ENCODE results near the gene CDK6. TPM values are rescaled to one million over a fixed set of nuclear protein-coding genes. Genes with fewer than 3 reads are reported as not detected.
A peak's percentile ranks its signal among the peaks of the same experiment; 100 is the strongest.

The CDK6 gene
- total and polyA plus RNA-seq, 2 experiments from 2014 or later, result 7.4 to 23.7 TPM

DNA sequence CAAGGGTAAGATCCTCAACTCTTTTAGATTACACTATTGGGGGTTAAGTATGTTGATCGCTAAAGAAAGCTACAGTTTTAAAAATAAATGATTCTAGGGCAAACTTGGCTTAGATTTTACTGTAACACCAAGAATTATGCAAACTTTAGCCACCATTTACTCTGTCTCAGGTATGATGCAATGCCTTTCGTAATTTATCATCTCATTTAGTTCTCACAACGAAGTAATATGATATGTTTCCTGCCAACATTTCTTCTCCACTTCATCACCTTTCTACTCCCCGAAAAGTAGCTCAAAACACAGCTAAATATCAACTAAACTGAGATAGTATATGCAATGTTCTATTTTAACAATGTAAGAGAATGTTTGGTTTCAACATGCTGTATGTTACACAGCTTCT, 267.2 kb downstream of the CDK6 start (continued):
- TF ChIP-seq, protein P1, sequence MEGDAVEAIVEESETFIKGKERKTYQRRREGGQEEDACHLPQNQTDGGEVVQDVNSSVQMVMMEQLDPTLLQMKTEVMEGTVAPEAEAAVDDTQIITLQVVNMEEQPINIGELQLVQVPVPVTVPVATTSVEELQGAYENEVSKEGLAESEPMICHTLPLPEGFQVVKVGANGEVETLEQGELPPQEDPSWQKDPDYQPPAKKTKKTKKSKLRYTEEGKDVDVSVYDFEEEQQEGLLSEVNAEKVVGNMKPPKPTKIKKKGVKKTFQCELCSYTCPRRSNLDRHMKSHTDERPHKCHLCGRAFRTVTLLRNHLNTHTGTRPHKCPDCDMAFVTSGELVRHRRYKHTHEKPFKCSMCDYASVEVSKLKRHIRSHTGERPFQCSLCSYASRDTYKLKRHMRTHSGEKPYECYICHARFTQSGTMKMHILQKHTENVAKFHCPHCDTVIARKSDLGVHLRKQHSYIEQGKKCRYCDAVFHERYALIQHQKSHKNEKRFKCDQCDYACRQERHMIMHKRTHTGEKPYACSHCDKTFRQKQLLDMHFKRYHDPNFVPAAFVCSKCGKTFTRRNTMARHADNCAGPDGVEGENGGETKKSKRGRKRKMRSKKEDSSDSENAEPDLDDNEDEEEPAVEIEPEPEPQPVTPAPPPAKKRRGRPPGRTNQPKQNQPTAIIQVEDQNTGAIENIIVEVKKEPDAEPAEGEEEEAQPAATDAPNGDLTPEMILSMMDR (conservative IDR thresholded peaks at IDR 0.05; ENCODE audit: low read depth in 2 of 2), result no peak
- no peak for TF ChIP-seq ZNF331 (CRISPR knock-in tag; IDR thresholded peaks at IDR 0.05; ENCODE audit: low read depth)
- TF ChIP-seq POLR2AphosphoS5 (IDR thresholded peaks at IDR 0.05; ENCODE audit: low read depth), result no peak

DNA sequence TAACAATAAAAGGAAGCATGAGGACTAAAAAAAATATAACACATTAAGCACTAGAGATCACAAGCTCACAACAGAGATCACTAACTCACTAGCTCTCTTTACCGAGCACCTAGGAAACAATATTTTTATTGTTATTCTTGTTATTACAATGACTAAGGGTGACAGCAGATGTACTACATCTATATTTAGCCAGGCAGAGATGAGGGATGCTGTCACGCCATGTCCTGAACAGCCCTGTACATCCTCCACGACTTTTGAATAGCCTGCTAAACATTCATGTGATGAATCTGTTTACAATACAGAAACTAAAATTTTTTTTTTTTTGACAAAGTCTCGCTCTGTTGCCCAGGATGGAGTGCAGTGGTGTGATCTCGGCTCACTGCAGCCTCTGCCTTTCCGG, 268.9 kb downstream of the CDK6 start:
- peaks cover 11% of the 10 kb centered on the region; the same call in 1 of the 2 replicates for H3K36me3 ChIP-seq (ENCODE audit: insufficient read depth)

DNA sequence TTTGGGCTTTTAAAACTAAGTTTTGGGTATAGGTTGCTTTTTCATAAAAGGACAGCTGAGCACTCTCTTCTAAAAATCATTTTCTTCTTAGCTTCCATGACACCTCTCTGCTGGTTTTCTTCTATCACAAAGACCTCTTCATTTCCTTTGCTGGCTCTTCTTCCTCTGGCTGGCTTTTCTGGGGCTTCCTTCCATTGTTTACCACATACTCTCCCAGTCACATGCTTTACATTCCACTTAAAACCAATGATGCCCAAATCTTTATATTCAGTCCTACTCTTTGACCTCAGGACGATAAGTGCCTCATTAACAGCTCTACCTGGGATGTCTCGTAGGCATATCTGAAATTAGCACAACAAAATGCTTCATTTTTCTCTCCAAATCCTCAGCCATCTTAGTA, 273.0 kb downstream of the CDK6 start:
- no peaks in the 10 kb centered on the region for H3K9me2 ChIP-seq (ENCODE audit: insufficient read depth)
- H4K20me1 ChIP-seq (replicated peaks; ENCODE audit: insufficient read depth), result no peaks in the 10 kb centered on the region
- no peak overlapping the region for H3K4me3 Mint-ChIP-seq
- H3K27ac Mint-ChIP-seq, result peak overlapping the region; percentile 9; the same call in 1 of the 2 replicates
- H3K4me1 Mint-ChIP-seq, result peaks cover 4% of the 10 kb centered on the region; the same call in 2 of the 3 replicates
- DNase-seq (ENCODE audit: low spot score) (peak; percentile 53), ATAC-seq (no peak)
- H3K4me3 ChIP-seq, result no peak overlapping the region
- H3K36me3 Mint-ChIP-seq (ENCODE audit: low read depth), result peaks cover 31% of the 10 kb centered on the region
- peak overlapping the region; percentile 78 for H3K27ac ChIP-seq (ENCODE audit: low read depth)
- TF ChIP-seq JUNB (IDR thresholded peaks at IDR 0.05; ENCODE audit: unreplicated experiment) (no peak), ZNF114 (CRISPR knock-in tag; IDR thresholded peaks at IDR 0.05) (no peak), NANOG (IDR thresholded peaks at IDR 0.05; ENCODE audit: borderline replicate concordance) (no peak)
- H3K27me3 Mint-ChIP-seq (ENCODE audit: insufficient read depth, low read depth, poor library complexity), result peaks cover 3% of the 10 kb centered on the region
- H3K4me2 ChIP-seq, result no peak overlapping the region; the same call in 1 of the 2 replicates
- H3F3A ChIP-seq (replicated peaks; ENCODE audit: low read depth), result no peaks in the 10 kb centered on the region; the same call in 1 of the 2 replicates
- H3K79me2 ChIP-seq (replicated peaks; ENCODE audit: insufficient read depth), result no peaks in the 10 kb centered on the region
- H3K4me1 ChIP-seq (ENCODE audit: insufficient read depth), result peaks cover 6% of the 10 kb centered on the region; the same call in 1 of the 2 replicates
- H2AFZ ChIP-seq, result no peak overlapping the region
- H3K27me3 ChIP-seq (ENCODE audit: insufficient read depth), result no peaks in the 10 kb centered on the region
- 0 out of 2 replicates have a peak, but pooled peaks cover 4% of the 10 kb centered on the region for H3K36me3 ChIP-seq (ENCODE audit: insufficient read depth)
- no peaks in the 10 kb centered on the region for H3K9me3 Mint-ChIP-seq

More for the DNA sequence above, 268.9 kb downstream of the CDK6 start:
- H3K4me1 Mint-ChIP-seq, result peaks cover 4% of the 10 kb centered on the region; the same call in 2 of the 3 replicates
- no peaks in the 10 kb centered on the region for H3K27me3 ChIP-seq (ENCODE audit: insufficient read depth)
- H3K4me1 ChIP-seq (ENCODE audit: insufficient read depth), result peaks cover 6% of the 10 kb centered on the region; the same call in 1 of the 2 replicates
- ATAC-seq (no peak), DNase-seq (ENCODE audit: low spot score) (no peak)
- H3K9me2 ChIP-seq (ENCODE audit: insufficient read depth), result no peaks in the 10 kb centered on the region
- no peak overlapping the region for H3K27ac ChIP-seq (ENCODE audit: low read depth)
- H3K4me3 ChIP-seq, result no peak overlapping the region
- no peak overlapping the region for H3K4me2 ChIP-seq
- no peak overlapping the region for H2AFZ ChIP-seq
- no peak for TF ChIP-seq ZNF331 (CRISPR knock-in tag; IDR thresholded peaks at IDR 0.05; ENCODE audit: low read depth)
- H4K20me1 ChIP-seq (replicated peaks; ENCODE audit: insufficient read depth), result no peaks in the 10 kb centered on the region; the same call in none of the 2 replicates
- H3K4me3 Mint-ChIP-seq, result no peak overlapping the region
- H3K79me2 ChIP-seq (replicated peaks; ENCODE audit: insufficient read depth), result 0 out of 2 replicates have a peak, but pooled peaks cover 3% of the 10 kb centered on the region
- H3K27me3 Mint-ChIP-seq (ENCODE audit: insufficient read depth, low read depth, poor library complexity), result no peaks in the 10 kb centered on the region
- H3K27ac Mint-ChIP-seq, result no peak overlapping the region
- H3K9me3 Mint-ChIP-seq, result no peaks in the 10 kb centered on the region
- H3K36me3 Mint-ChIP-seq (ENCODE audit: low read depth), result peaks cover 45% of the 10 kb centered on the region
- no peaks in the 10 kb centered on the region for H3F3A ChIP-seq (replicated peaks; ENCODE audit: low read depth)

DNA sequence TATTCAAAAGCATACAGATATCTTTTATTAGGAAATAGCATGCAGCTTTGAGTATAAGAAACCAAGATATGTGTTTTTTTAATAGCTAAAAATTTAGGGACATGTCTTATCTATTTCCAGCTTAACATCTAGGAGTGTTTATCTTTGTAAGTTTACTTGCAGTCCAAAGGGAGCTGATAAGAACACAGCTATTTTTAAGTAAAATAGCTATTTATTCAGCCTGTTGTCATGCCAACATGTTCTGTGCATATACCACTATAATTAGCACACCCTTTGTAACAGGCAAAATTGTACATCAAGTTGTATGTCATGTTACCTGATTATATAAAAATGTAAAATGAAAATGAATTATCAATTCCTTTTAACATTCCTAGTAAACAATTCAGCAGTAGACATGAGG, 275.8 kb downstream of the CDK6 start:
- DNase-seq (ENCODE audit: low spot score), result no peak
- no peaks in the 10 kb centered on the region for H3K9me3 Mint-ChIP-seq
- H3K4me3 Mint-ChIP-seq, result no peak overlapping the region
- H3K79me2 ChIP-seq (replicated peaks; ENCODE audit: insufficient read depth), result no peaks in the 10 kb centered on the region
- H3K4me3 ChIP-seq, result no peak overlapping the region
- H3F3A ChIP-seq (replicated peaks; ENCODE audit: low read depth), result no peaks in the 10 kb centered on the region; the same call in 1 of the 2 replicates
- H4K20me1 ChIP-seq (replicated peaks; ENCODE audit: insufficient read depth), result no peaks in the 10 kb centered on the region
- H2AFZ ChIP-seq, result no peak overlapping the region
- no peaks in the 10 kb centered on the region for H3K27me3 ChIP-seq (ENCODE audit: insufficient read depth)
- H3K4me2 ChIP-seq, result no peak overlapping the region
- no peak for ATAC-seq
- H3K27ac Mint-ChIP-seq, result no peak overlapping the region
- H3K36me3 ChIP-seq (ENCODE audit: insufficient read depth), result 0 out of 2 replicates have a peak, but pooled peaks cover 4% of the 10 kb centered on the region
- H3K9me2 ChIP-seq (ENCODE audit: insufficient read depth), result no peaks in the 10 kb centered on the region
- H3K4me1 ChIP-seq (ENCODE audit: insufficient read depth), result peaks cover 6% of the 10 kb centered on the region; the same call in 1 of the 2 replicates
- peaks cover 3% of the 10 kb centered on the region for H3K27me3 Mint-ChIP-seq (ENCODE audit: insufficient read depth, low read depth, poor library complexity)
- no peak overlapping the region for H3K27ac ChIP-seq (ENCODE audit: low read depth)
- H3K36me3 Mint-ChIP-seq (ENCODE audit: low read depth), result peaks cover 17% of the 10 kb centered on the region
- peaks cover 4% of the 10 kb centered on the region; the same call in 2 of the 3 replicates for H3K4me1 Mint-ChIP-seq
- no peak for TF ChIP-seq POLR2AphosphoS5 (IDR thresholded peaks at IDR 0.05; ENCODE audit: low read depth)
- TF ChIP-seq, protein P2, sequence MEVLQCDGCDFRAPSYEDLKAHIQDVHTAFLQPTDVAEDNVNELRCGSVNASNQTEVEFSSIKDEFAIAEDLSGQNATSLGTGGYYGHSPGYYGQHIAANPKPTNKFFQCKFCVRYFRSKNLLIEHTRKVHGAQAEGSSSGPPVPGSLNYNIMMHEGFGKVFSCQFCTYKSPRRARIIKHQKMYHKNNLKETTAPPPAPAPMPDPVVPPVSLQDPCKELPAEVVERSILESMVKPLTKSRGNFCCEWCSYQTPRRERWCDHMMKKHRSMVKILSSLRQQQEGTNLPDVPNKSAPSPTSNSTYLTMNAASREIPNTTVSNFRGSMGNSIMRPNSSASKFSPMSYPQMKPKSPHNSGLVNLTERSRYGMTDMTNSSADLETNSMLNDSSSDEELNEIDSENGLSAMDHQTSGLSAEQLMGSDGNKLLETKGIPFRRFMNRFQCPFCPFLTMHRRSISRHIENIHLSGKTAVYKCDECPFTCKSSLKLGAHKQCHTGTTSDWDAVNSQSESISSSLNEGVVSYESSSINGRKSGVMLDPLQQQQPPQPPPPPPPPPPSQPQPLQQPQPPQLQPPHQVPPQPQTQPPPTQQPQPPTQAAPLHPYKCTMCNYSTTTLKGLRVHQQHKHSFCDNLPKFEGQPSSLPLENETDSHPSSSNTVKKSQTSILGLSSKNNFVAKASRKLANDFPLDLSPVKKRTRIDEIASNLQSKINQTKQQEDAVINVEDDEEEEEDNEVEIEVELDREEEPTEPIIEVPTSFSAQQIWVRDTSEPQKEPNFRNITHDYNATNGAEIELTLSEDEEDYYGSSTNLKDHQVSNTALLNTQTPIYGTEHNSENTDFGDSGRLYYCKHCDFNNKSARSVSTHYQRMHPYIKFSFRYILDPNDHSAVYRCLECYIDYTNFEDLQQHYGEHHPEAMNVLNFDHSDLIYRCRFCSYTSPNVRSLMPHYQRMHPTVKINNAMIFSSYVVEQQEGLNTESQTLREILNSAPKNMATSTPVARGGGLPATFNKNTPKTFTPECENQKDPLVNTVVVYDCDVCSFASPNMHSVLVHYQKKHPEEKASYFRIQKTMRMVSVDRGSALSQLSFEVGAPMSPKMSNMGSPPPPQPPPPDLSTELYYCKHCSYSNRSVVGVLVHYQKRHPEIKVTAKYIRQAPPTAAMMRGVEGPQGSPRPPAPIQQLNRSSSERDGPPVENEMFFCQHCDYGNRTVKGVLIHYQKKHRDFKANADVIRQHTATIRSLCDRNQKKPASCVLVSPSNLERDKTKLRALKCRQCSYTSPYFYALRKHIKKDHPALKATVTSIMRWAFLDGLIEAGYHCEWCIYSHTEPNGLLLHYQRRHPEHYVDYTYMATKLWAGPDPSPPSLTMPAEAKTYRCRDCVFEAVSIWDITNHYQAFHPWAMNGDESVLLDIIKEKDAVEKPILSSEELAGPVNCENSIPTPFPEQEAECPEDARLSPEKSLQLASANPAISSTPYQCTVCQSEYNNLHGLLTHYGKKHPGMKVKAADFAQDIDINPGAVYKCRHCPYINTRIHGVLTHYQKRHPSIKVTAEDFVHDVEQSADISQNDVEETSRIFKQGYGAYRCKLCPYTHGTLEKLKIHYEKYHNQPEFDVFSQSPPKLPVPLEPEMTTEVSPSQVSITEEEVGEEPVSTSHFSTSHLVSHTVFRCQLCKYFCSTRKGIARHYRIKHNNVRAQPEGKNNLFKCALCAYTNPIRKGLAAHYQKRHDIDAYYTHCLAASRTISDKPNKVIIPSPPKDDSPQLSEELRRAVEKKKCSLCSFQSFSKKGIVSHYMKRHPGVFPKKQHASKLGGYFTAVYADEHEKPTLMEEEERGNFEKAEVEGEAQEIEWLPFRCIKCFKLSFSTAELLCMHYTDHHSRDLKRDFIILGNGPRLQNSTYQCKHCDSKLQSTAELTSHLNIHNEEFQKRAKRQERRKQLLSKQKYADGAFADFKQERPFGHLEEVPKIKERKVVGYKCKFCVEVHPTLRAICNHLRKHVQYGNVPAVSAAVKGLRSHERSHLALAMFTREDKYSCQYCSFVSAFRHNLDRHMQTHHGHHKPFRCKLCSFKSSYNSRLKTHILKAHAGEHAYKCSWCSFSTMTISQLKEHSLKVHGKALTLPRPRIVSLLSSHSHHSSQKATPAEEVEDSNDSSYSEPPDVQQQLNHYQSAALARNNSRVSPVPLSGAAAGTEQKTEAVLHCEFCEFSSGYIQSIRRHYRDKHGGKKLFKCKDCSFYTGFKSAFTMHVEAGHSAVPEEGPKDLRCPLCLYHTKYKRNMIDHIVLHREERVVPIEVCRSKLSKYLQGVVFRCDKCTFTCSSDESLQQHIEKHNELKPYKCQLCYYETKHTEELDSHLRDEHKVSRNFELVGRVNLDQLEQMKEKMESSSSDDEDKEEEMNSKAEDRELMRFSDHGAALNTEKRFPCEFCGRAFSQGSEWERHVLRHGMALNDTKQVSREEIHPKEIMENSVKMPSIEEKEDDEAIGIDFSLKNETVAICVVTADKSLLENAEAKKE (CRISPR knock-in tag; IDR thresholded peaks at IDR 0.05), result no peak
